SK-N-SH treated with all-trans-retinoic acid at 6 μM for 48 hours (cell line): Measurements from ENCODE around the gene CATSPERD.

Source experiments
- ATAC-seq: fragments of 200-7000 bp; cut with Tn5 transposase; 3 replicates; pipeline ENCODE4 v1.9.1; 2020; ENCODE audit warnings: mild to moderate bottlenecking, moderate library complexity
- BACH2 ChIP-seq: fragments of 250-450 bp; sonication (Bioruptor Pico); IDR thresholded peaks from 2 replicates; pipeline ENCODE4 v1.9.0; 2021; ENCODE audit warnings: mild to moderate bottlenecking, borderline replicate concordance
- CREB5 ChIP-seq: fragments of 250-450 bp; sonication (Bioruptor Pico); IDR thresholded peaks from 2 replicates; pipeline ENCODE4 v1.5.1; 2020; ENCODE audit warnings: low read depth, mild to moderate bottlenecking, moderate library complexity
- CSDC2 ChIP-seq: fragments of 250-450 bp; sonication (Bioruptor Pico); IDR thresholded peaks from 2 replicates; pipeline ENCODE4 v1.5.0; 2020; ENCODE audit warnings: mild to moderate bottlenecking, moderate library complexity
- CSRNP3 ChIP-seq: fragments of 250-450 bp; sonication (Bioruptor Pico); IDR thresholded peaks from 2 replicates; pipeline ENCODE4 v1.5.1; 2021; ENCODE audit warnings: mild to moderate bottlenecking, moderate library complexity
- ESRRG ChIP-seq: fragments of 250-450 bp; sonication (Bioruptor Pico); IDR thresholded peaks from 2 replicates; pipeline ENCODE4 v1.6.1; 2021; ENCODE audit warnings: mild to moderate bottlenecking
- ISL1 ChIP-seq: fragments of 250-450 bp; sonication (Bioruptor Pico); IDR thresholded peaks from 2 replicates; pipeline ENCODE4 v2.1.2; 2022; ENCODE audit warnings: mild to moderate bottlenecking, moderate library complexity
- OSR1 ChIP-seq: fragments of 250-450 bp; sonication (Bioruptor Pico); IDR thresholded peaks from 2 replicates; pipeline ENCODE4 v1.8.0; 2022; ENCODE audit warnings: moderate library complexity, mild to moderate bottlenecking, inconsistent platforms
- PATZ1 ChIP-seq: fragments of 250-450 bp; sonication (Bioruptor Pico); IDR thresholded peaks from 2 replicates; pipeline ENCODE4 v1.8.0; 2020; ENCODE audit warnings: mild to moderate bottlenecking, moderate library complexity, borderline replicate concordance
- POU6F1 ChIP-seq: fragments of 250-450 bp; sonication (Bioruptor Pico); IDR thresholded peaks from 2 replicates; pipeline ENCODE4 v1.8.0; 2021; ENCODE audit warnings: low read depth, mild to moderate bottlenecking, moderate library complexity, borderline replicate concordance
- PPARA ChIP-seq: fragments of 250-450 bp; sonication (Bioruptor Pico); IDR thresholded peaks from 2 replicates; pipeline ENCODE4 v1.5.0; 2020; ENCODE audit warnings: mild to moderate bottlenecking, borderline replicate concordance
- RARB ChIP-seq: fragments of 250-450 bp; sonication (Bioruptor Pico); IDR thresholded peaks from 2 replicates; pipeline ENCODE4 v1.8.0; 2021; ENCODE audit warnings: mild to moderate bottlenecking, moderate library complexity
- SNAI2 ChIP-seq: fragments of 250-450 bp; sonication (Bioruptor Pico); IDR thresholded peaks from 2 replicates; pipeline ENCODE4 v1.5.0; 2020; ENCODE audit warnings: mild to moderate bottlenecking, moderate library complexity
- TOX ChIP-seq: fragments of 250-450 bp; sonication (Bioruptor Pico); IDR thresholded peaks from 2 replicates; pipeline ENCODE4 v1.8.0; 2021; ENCODE audit warnings: mild to moderate bottlenecking, moderate library complexity, borderline replicate concordance
- TSHZ2 ChIP-seq: fragments of 250-450 bp; sonication (Bioruptor Pico); IDR thresholded peaks from 2 replicates; pipeline ENCODE4 v1.5.0; 2020; ENCODE audit warnings: mild to moderate bottlenecking, moderate library complexity
- ZC3H10 ChIP-seq: fragments of 250-450 bp; sonication (Bioruptor Pico); IDR thresholded peaks from 2 replicates; pipeline ENCODE4 v1.5.1; 2021; ENCODE audit warnings: mild to moderate bottlenecking, moderate library complexity
- ZFP3 ChIP-seq: fragments of 250-450 bp; sonication (Bioruptor Pico); IDR thresholded peaks from 2 replicates; pipeline ENCODE4 v1.5.0; 2020; ENCODE audit warnings: mild to moderate bottlenecking, moderate library complexity
- ZFP30 ChIP-seq: fragments of 450-650 bp; formaldehyde crosslinking; IDR thresholded peaks from 2 replicates; pipeline ENCODE4 v1.5.0; 2022; ENCODE audit warnings: mild to moderate bottlenecking, moderate library complexity
- ZNF565 ChIP-seq: fragments of 450-650 bp; formaldehyde crosslinking; conservative IDR thresholded peaks from 2 replicates; pipeline ENCODE4 v1.5.0; 2020; ENCODE audit warnings: low read depth, mild to moderate bottlenecking, moderate library complexity
- ZNF8 ChIP-seq: fragments of 450-650 bp; formaldehyde crosslinking; IDR thresholded peaks from 2 replicates; pipeline ENCODE4 v1.5.0; 2020; ENCODE audit warnings: mild to moderate bottlenecking, moderate library complexity

Gene CATSPERD

GRCh38 chr19:5674714-5675113, 45.7 kb upstream of the CATSPERD start:
- TF ChIP-seq PATZ1 (CRISPR knock-in tag) (no peak), ESRRG (CRISPR knock-in tag) (no peak), CSRNP3 (CRISPR knock-in tag) (no peak), SNAI2 (CRISPR knock-in tag) (no peak), CSDC2 (CRISPR knock-in tag) (no peak), CREB5 (no peak)
- no peak for ATAC-seq

- no peak for TF ChIP-seq ISL1 (CRISPR knock-in tag)
- no peak for TF ChIP-seq OSR1 (CRISPR knock-in tag)
- no peak for TF ChIP-seq ZNF565 (CRISPR knock-in tag)
- no peak for TF ChIP-seq TSHZ2 (CRISPR knock-in tag)
- TF ChIP-seq ZFP3, result no peak
- no peak for ATAC-seq
Measured at GRCh38 chr19:5676105-5676771, 44.2 kb upstream of the CATSPERD start.

- ATAC-seq, result no peak
- TF ChIP-seq RARB (CRISPR knock-in tag) (no peak), PATZ1 (CRISPR knock-in tag) (no peak), ESRRG (CRISPR knock-in tag) (no peak), ISL1 (CRISPR knock-in tag) (no peak), POU6F1 (CRISPR knock-in tag) (no peak), BACH2 (CRISPR knock-in tag) (no peak), ZNF565 (CRISPR knock-in tag) (no peak), TOX (CRISPR knock-in tag) (no peak), ZFP30 (no peak), SNAI2 (CRISPR knock-in tag) (no peak), CSDC2 (CRISPR knock-in tag) (no peak), PPARA (CRISPR knock-in tag) (no peak), ZNF8 (CRISPR knock-in tag) (no peak), ZC3H10 (CRISPR knock-in tag) (no peak)
Measured at GRCh38 chr19:5676772-5677105, 43.7 kb upstream of the CATSPERD start.
